GM10847 (cell line): ENCODE measurements around the gene HMOX2.

Experiments
- POLR2A ChIP-seq: IDR thresholded peaks from 2 replicates; pipeline ENCODE4 v1.6.1; 2011; ENCODE audit not compliant: insufficient read length; ENCODE audit errors: extremely low read depth

HMOX2 gene, protein sequence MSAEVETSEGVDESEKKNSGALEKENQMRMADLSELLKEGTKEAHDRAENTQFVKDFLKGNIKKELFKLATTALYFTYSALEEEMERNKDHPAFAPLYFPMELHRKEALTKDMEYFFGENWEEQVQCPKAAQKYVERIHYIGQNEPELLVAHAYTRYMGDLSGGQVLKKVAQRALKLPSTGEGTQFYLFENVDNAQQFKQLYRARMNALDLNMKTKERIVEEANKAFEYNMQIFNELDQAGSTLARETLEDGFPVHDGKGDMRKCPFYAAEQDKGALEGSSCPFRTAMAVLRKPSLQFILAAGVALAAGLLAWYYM

DNA sequence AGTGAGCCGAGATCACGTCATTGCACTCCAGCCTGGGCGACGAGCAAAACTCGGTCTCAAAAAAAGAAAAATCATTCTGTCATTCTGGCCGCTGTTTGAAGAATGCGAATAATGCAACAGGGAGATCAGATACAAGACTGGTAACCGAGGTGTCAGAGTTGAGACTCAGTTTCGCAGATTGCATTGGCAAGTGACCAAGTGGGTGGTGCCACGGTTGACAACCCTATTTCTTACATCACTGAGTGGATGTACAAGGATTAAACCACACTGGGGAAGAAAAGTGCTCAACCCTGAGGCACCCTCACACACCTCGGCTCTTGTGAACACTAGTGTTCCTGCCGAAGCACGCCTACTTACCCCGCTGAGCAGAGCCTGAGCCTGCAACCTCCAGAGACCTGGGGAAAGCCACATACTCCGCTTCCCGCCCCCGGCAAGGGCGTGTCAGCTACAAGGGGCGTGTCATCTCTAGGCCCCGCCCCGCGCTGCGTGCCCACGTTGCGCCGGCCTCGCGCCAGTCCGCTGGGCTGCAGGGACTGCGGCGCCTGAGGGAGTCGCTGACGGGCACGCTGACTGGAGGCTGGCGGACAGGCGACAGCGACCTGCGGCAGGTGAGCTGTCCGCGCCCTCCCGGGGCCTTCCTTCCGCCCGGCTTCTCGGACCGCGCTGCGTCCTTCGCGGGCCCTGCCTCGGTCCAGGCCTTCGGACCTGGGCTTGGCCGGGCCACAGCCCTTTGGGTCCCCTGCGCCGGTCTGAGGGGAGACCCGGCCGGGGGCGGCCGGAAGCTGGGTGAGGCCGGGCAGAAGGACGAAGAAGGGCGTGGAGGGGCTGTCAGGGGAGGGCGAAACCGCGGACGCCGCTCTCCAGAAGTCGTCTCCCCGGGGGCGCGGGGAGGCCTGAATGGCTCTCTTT lies at the start of gene HMOX2:
TSS of gene HMOX2 (plus strand) at position 519 of the 909 bp plus-strand sequence. CDS start 29,127 bp downstream, outside the sequence.
- peak; percentile 95 for TF ChIP-seq POLR2A

DNA sequence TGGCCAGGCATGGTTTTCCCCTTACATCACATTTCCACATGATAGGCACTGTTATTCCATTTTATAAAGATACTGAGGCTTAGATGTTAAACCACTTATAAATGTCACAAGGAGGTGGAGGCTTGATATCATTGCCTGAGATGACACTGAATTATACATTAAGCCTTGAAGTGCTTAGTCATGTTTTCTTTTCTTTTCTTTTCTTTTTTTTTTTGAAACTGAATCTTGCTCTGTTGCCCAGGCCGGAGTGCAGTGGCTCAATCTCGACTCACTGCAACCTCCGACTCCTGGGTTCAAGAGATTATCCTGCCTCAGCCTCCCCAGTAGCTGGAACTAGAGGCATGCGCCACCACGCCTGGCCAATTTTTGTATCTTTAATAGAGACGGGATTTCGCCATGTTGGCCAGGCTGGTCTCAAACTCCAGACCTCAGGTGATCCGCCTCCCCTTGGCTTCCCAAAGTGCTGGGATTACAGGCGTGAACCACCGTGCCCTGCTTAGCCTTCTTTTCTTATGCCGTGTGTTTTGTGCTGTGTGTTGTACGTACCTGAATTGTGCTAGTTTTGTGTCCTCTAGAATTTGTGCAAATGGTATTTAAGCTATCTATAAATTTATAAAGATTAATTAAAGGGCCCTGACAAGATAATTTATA lies 49.4 kb upstream of the HMOX2 start:
- TF ChIP-seq POLR2A: no peak

DNA sequence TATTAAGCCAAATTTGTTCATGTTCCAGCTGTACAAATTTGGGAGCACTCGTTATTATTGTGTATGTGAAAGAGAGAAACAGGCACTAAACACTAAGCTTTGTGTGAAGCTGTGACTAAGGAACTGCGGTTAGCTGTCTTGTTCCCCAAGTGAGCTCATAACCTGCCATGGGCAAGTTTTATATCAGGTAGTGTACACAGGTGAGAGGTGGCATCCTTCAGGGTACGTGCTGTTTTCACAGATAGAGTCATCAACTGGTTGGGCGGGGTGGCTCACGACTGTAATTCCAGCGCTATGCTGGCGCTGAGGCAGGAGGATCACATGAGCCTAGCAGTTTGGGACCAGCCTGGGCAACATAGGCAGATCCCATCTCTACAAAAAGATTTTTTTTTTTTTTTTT lies 47.7 kb upstream of the HMOX2 start:
- no peak for TF ChIP-seq POLR2A

DNA sequence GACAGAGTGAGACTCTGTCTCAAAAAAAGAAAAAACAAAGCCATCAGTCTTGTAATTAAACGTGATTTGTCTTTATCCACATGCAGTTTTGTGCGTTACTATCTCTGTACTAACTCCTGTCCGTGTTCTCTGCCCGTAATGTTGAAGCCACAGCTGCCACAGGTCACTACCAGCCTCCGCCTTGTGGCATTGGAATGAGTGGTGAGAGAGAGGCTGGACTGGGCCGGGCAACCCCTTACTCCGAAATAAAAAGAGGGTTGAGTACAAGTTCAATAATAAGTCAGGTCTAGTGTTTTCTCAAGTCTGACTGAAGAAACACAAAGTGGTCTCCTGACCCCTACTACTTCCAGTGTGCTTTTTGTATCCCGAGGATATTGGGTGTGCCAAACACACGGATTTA lies 45.2 kb upstream of the HMOX2 start:
- TF ChIP-seq POLR2A: no peak

DNA sequence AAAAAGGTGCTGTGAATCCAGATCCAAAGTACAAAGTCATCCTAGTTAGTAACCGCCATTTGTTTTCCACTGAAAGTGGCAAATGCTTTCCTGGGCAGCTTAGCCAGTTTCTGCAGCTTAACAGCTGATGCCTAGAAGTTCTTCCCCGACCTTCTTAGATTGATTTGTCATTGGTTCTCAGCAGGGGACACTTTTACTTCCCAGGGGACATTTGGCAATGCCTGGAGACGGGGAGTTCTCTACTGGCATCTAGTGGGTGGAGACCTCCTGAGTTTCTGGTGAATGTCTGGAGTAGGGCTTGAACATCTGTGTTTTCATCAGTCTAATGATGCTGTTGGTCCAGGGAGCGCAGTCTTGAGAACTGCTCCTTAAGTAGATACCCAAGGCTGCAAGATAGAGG lies 43.0 kb upstream of the HMOX2 start:
- TF ChIP-seq POLR2A: no peak

DNA sequence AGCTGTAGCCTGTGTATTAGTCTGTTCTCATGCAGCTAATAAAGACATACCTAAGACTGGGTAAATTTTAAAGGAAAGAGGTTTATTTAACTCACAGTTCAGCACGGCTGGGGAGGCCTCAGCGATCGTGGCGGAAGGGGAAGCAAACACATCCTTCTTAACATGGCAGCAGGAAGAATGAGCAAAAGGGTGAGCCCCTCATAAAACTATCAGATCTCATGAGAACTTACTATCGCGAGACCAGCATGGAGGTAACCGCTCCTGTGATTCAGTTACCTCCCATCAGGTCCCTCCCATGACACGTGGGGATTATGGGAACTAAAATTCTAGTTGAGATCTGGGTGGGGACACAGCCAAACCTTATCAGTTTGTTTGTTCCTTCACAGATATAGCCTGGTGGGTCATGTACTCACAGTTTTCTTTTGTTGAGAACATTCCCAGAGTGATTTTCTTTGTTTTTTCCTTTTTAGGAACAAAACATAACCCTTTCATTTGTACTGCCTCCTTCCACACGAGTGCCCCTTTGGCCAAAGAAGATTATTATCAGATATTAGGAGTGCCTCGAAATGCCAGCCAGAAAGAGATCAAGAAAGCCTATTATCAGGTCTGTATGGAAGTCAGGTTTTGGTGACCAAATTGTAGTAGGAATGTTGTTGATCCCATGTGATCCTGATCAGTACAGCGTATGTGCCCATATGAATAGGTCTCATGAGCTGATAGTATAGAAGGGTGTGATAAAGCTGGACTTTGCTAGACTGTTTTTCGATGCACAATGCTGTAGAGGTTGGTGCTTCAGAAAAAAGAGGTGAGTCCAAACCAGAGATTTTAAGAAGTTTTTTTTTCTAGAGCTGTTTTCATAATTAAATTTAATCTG lies 42.0 kb upstream of the HMOX2 start:
- no peak for TF ChIP-seq POLR2A

DNA sequence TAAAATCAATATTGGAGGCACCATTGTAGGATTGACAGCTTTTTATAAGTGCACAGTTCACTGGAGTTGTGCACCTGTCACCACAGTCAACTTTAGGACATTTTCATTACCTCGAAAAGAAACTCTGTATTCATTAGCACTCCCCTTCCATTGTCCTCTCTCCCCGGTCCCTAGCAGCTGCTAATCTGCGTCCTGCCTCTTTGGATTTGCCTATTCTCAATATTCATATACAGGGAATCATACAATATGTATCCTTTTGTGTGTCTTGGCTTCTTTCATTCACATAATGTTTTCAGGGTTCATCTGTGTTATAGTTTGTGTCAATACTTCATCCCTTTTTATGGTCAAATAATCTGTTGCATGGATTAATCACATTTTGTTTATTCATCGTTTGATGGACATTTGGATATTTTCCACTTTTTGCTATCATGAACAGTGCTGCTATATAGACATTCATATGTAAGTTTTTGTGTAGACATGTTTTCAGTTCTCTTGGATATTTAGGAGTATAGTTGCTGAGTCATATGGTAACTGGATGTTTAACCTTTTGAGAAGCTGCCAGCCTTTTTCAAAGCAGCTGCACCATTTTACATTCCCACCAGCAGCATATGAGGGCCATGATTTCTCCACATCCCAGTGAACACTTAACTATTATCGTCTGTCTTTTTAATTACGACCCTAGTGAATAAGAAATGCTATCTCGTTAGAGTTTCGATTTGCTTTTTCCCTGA lies 40.7 kb upstream of the HMOX2 start:
- TF ChIP-seq POLR2A: no peak

DNA sequence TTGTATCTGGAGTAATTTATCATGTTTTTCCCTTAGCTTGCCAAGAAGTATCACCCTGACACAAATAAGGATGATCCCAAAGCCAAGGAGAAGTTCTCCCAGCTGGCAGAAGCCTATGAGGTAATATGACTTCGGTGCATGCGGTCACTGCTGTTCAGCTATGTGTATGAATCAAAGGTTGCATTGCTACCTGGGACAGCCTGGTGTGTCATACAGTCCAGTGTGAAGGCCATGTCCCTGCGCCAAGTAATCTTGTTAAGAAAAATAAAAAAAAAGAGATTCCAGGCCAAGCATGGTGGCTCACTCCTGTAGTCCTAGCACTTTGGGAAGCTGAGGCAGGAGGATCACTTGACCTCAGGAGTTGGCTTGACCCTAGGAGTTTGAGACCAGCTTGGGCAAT lies 38.8 kb upstream of the HMOX2 start:
- no peak for TF ChIP-seq POLR2A

DNA sequence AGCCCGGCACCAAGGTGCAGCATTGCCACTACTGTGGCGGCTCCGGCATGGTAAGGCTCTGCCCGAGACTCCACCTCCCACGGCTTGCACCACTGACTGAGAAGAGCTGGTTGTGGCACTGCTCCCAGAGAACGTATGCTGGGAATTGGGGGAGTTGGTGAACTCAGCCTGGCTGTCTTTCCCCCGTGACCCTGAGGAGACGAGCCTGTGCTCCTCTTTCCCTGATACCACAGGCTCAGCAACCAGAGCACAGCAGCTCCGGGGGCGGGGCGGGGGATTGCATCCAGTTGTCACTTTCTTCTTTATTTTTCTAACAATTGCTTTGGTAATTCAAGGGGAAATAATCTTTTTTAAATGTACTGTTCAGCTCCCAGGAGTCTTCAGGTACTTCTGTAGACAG lies 33.8 kb upstream of the HMOX2 start:
- no peak for TF ChIP-seq POLR2A

DNA sequence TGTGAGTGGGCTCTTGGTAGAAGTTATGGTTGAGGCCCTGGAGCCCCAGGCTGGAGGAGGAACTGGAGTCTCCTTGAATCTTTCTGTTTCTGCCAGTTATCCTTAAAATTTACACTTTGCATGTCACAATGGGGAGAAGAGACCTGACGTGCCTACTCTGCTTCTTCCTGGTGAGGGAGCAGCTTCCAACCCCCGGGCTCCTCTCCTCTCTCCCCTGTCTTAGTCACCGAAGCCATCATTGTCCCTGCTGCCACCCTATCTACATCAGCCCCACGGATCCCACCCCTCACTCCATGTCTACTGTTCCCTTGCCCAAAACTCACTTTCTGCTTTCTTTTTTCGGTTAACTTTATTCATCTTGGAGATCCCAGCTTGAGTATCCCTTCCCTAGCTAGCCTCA lies 32.9 kb upstream of the HMOX2 start:
- TF ChIP-seq POLR2A: no peak

DNA sequence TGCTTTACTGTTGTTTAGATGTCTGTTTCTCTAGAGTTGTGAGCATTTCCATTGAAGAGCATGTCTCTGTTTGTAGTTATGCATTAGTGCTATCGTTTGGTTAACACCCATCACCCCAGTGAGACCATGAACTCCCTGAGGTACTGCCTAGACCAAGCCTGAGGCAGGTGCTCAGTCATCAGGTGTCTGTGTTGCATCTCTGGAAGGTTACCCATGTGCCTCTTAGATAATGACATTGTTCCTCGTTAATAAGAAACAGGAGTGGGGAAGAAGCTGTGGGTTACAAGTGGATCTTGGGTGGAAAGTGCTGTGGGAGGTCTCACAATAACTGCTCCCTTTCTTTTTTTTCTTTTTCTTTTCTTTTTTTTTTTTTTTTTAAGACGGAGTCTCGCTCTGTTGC lies 32.2 kb upstream of the HMOX2 start:
- no peak for TF ChIP-seq POLR2A

DNA sequence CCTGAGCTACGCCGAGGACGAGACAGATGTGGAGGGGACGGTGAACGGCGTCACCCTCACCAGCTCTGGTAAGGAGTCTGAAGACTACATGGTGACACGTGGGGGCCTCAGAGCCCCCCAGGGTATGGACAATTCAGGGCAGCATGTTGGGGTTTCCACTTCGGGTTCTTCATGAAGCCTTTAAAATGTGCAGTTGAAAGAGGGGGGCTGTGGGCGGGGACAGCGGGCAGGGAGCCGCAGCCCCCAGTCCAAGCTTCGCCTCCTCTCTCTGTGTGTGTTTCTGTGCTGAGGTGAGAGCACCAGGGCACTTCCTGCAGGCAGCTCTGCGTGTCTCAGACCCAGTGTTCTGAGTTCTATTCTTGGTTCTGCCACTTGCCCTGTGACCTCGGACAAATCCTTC lies 25.8 kb upstream of the HMOX2 start:
- TF ChIP-seq POLR2A: no peak

DNA sequence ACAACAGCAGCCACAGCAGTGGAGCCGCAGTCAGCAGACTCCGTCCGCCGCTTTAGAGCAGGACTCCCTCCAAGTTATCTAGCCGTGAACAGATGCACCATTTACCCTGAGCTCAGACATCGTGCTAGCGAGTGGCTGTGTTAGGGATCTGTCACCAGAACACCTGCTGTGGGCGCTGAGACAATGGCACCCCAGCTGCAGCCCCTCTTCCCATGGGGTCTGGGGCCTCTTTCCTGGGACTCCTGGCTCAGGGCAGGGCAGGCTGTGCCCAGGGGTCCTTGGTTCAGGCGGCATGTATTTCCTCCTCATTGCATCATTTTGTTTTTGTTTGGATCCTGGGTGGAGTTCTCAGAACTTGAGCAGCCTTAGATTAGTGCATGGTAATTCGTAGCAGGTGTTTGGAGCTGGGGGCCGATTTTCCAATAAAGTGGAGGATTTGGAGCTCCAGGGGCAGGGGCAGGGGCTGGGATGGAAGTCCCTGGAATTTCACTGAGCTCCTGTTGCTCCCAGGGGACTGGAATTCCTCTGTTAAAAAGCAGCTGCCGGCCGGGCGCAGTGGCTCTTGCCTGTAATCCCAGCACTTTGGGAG lies 25.2 kb upstream of the HMOX2 start:
- TF ChIP-seq POLR2A: no peak

DNA sequence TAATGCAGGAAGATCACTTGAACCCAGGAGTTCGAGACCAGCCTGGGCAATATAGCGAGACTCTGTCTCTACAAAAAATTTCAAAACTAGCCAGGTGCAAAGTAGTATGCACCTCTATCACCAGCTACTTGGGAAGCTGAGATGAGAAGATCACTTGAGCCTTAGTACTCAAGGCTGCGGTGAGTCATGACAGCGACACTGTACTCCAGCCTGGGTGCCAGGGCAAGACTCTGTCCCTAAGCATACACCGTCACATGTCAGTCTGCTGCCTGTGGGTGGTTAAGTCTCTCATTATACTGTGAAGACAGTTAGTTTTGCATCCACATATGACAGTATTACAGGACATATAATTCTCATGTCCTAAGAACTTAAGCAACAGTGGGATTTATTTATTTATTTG lies 23.5 kb upstream of the HMOX2 start:
- no peak for TF ChIP-seq POLR2A
